ENCODE results near the gene FARS2. TPM values are rescaled to one million over a fixed set of nuclear protein-coding genes. Genes with fewer than 3 reads are reported as not detected.

Gene FARS2
- total RNA-seq, 2 experiments from 2014 or later = 13.8 to 14.3 TPM

- intact Hi-C loops (cut with micrococcal nuclease; ENCODE audit: unreplicated experiment) = no loop called here
- no peak for DNase-seq (ENCODE audit: low spot score)
- Histone ChIP-seq H3K27ac (ENCODE audit: low read depth, low read length, poor library complexity, severe bottlenecking) (no peak overlapping the region), H3K4me3 (ENCODE audit: low read depth, low read length, poor library complexity, severe bottlenecking) (no peak overlapping the region), H4K20me1 (ENCODE audit: insufficient read depth, low read length) (no peaks in the 10 kb centered on the region), H2AFZ (ENCODE audit: low read length) (no peak overlapping the region), H3K36me3 (ENCODE audit: insufficient read depth, low read length) (no peaks in the 10 kb centered on the region), H3K4me1 (ENCODE audit: insufficient read depth, low read length, poor library complexity, severe bottlenecking) (no peaks in the 10 kb centered on the region), H3K9me2 (ENCODE audit: insufficient read depth, low read length) (no peaks in the 10 kb centered on the region), H3K79me2 (ENCODE audit: insufficient read depth, low read depth, low read length) (no peaks in the 10 kb centered on the region), H3K4me2 (ENCODE audit: low read length) (no peak overlapping the region), H3K9me3 (ENCODE audit: low read length) (no peaks in the 10 kb centered on the region)
- CTCF ChIA-PET (ENCODE audit: unreplicated experiment) = no interaction called here
- BruUV-seq (replicated peaks) = no TSS peak
- POLR2A ChIA-PET = interaction anchor here (0.8 kb wide), 1 partner anchor 9 kb away, joined by 3 read pairs; no protein-coding TSS in a partner anchor
- no peak for TF ChIP-seq CTCF (conservative IDR thresholded peaks at IDR 0.05; ENCODE audit: low read length)
- TF ChIP-seq EZH2phosphoT487 (IDR thresholded peaks at IDR 0.05; ENCODE audit: borderline replicate concordance, low read depth, low read length) = no peak
These were observed 193.8 kb downstream of the FARS2 start for GRCh38 chr6:5455142-5455541.

- Histone ChIP-seq H3K79me2 (ENCODE audit: insufficient read depth, low read depth, low read length) (no peaks in the 10 kb centered on the region), H3K4me1 (ENCODE audit: insufficient read depth, low read length, poor library complexity, severe bottlenecking) (no peaks in the 10 kb centered on the region), H3K9me2 (ENCODE audit: insufficient read depth, low read length) (no peaks in the 10 kb centered on the region), H3K4me2 (ENCODE audit: low read length) (no peak overlapping the region), H3K36me3 (ENCODE audit: insufficient read depth, low read length) (no peaks in the 10 kb centered on the region), H3K4me3 (ENCODE audit: low read depth, low read length, poor library complexity, severe bottlenecking) (no peak overlapping the region), H2AFZ (ENCODE audit: low read length) (no peak overlapping the region), H4K20me1 (ENCODE audit: insufficient read depth, low read length) (no peaks in the 10 kb centered on the region), H3K9me3 (ENCODE audit: low read length) (no peaks in the 10 kb centered on the region), H3K27ac (ENCODE audit: low read depth, low read length, poor library complexity, severe bottlenecking) (no peak overlapping the region)
- TF ChIP-seq CTCF (conservative IDR thresholded peaks at IDR 0.05; ENCODE audit: low read length) = no peak
- no peak for TF ChIP-seq EZH2phosphoT487 (IDR thresholded peaks at IDR 0.05; ENCODE audit: borderline replicate concordance, low read depth, low read length)
- no TSS peak for BruUV-seq (replicated peaks)
- POLR2A ChIA-PET = interaction anchor here (1.2 kb wide), 1 partner anchor 10 kb away, joined by 3 read pairs; no protein-coding TSS in a partner anchor
- no peak for DNase-seq (ENCODE audit: low spot score)
- CTCF ChIA-PET (ENCODE audit: unreplicated experiment) = no interaction called here
- intact Hi-C loops (cut with micrococcal nuclease; ENCODE audit: unreplicated experiment) = no loop called here
These were observed 195.7 kb downstream of the FARS2 start for GRCh38 chr6:5457041-5457440.

- no peaks in the 10 kb centered on the region for H3K79me2 ChIP-seq (ENCODE audit: insufficient read depth, low read depth, low read length)
- H3K4me2 ChIP-seq (ENCODE audit: low read length) = no peak overlapping the region
- no peaks in the 10 kb centered on the region for H3K9me2 ChIP-seq (ENCODE audit: insufficient read depth, low read length)
- no peaks in the 10 kb centered on the region for H3K36me3 ChIP-seq (ENCODE audit: insufficient read depth, low read length)
- H3K27ac ChIP-seq (ENCODE audit: low read depth, low read length, poor library complexity, severe bottlenecking) = no peak overlapping the region
- intact Hi-C loops (cut with micrococcal nuclease; ENCODE audit: unreplicated experiment) = no loop called here
- BruUV-seq (replicated peaks) = no TSS peak
- no peak overlapping the region for H2AFZ ChIP-seq (ENCODE audit: low read length)
- no peak overlapping the region for H3K4me3 ChIP-seq (ENCODE audit: low read depth, low read length, poor library complexity, severe bottlenecking)
- TF ChIP-seq CTCF (conservative IDR thresholded peaks at IDR 0.05; ENCODE audit: low read length) (no peak), EZH2phosphoT487 (IDR thresholded peaks at IDR 0.05; ENCODE audit: borderline replicate concordance, low read depth, low read length) (no peak)
- H4K20me1 ChIP-seq (ENCODE audit: insufficient read depth, low read length) = no peaks in the 10 kb centered on the region
- H3K9me3 ChIP-seq (ENCODE audit: low read length) = peaks cover 4% of the 10 kb centered on the region; the same call in 1 of the 2 replicates
- POLR2A ChIA-PET = interaction anchor here (1.2 kb wide), 1 partner anchor 9 kb away, joined by 3 read pairs; no protein-coding TSS in a partner anchor
- DNase-seq (ENCODE audit: low spot score) = no peak
- no peaks in the 10 kb centered on the region for H3K4me1 ChIP-seq (ENCODE audit: insufficient read depth, low read length, poor library complexity, severe bottlenecking)
- CTCF ChIA-PET (ENCODE audit: unreplicated experiment) = no interaction called here
These were observed 196.8 kb downstream of the FARS2 start for GRCh38 chr6:5457983-5458683.
